ENCODE data around the gene EPAS1.

The EPAS1 gene

DNA sequence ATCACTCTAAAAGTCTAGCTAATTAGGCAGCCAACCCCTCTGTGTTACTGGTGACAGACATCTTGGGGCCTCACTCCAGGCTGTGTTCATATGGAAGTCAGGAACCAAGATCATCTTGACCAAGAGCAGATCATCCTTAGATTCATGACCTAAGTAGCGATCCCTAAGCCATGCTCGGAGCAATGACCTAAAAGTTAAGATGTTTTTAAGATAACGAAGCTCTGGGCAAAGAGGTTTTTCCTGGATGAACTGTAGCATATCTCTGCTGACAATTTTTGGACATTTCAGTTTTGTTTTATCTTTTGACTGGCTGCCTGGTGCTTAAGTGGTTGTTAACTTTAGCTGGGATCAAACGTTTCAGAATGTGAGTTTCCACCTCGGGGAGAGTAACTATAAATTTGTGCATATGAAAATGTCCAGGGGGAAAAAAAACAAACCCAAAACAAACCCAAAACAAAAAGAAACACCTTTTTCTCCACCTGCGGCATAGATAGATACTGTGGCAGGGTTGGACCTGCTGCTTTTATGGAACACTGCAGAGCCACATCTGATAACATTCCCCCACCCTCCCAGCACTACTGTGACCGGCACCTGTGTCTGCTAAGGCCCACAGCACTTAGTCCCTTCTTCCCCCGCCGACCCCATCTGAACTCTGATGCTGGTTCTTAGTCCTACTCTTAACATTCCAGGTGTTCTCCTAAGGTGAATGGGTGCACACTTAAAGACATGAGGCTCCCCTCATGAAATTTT is 45.5 kb downstream of the EPAS1 start:
- DNase-seq: no peak

DNA sequence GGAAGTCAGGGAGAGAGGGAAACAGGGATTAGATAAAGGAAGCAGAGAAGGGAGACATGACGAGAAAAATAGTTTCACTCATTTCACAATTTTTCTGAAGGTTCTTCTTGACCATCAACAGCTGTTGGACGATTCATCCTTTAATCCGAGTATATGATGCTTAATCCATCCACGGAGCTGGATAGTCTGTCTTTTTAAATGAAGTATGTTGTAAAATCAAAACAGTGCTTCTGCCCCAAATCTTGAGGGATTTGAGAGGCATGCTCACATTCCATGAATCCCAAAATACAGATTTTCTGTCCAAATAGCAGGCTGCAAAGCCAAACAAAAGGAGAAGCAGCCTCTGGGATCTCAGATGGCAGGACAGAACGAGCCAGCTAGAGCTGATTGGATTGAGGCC is 47.5 kb downstream of the EPAS1 start:
- no peak for DNase-seq

DNA sequence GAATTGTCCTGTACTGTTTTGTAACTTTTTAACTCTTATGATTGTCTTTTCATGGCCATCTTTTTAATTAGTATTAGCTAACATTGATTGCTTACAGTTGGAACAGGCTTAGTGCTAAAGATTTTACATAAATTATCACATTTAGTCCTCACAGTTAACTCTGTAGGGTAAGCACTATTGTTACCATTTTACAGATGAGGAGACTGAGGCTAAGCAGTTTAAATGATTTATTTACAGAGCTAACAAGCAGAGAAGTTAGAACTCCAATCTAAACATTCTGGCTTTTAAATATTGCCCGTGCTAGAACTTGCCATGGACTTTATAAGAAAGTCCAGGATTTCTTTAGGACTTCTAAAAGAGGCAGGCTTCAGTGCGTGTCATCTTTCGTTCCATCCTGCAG is 48.6 kb downstream of the EPAS1 start:
- DNase-seq: no peak

DNA sequence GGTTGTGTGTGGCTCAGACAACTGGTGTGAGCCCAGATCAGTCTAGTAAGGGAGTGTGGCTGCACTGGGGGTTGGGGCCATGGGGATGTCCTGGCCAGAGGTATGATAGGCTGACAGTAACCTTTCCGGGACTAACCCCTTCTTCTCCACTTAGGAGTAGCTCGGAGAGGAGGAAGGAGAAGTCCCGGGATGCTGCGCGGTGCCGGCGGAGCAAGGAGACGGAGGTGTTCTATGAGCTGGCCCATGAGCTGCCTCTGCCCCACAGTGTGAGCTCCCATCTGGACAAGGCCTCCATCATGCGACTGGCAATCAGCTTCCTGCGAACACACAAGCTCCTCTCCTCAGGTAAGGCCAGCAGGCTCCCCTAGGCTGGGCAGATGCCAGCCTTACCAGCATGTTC is 49.5 kb downstream of the EPAS1 start:
- no peak for DNase-seq

DNA sequence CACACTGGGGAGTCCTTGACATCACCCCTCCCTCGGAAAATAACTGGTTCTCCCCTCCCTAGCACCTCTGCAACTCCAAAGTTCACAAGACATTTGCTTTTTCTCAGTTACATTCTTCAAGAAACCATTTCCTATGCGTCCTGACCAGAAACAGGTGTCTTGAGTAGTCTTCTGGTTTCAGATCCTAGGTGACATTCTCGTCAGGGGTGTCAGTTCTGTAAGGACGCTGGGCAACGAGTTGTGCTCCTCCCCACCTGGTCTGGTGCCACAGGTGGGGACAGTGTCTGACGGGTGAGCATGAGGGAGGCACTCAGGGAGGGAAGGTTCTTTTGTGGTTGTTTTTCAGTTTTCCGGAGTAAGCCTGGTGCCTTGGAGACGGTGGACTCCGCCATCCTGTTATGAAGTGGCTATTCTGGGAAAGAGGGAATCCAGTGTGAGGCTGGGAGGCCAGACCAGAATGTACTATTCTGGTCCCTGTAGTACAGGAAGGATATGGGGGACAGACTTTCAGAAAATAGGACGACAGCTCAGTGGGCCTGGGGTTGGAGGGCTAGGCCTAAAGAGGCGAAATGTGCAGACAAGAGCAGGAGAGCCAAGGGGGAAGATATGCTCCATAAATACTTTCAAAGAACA is 50.6 kb downstream of the EPAS1 start:
- peak; percentile 90 for DNase-seq

DNA sequence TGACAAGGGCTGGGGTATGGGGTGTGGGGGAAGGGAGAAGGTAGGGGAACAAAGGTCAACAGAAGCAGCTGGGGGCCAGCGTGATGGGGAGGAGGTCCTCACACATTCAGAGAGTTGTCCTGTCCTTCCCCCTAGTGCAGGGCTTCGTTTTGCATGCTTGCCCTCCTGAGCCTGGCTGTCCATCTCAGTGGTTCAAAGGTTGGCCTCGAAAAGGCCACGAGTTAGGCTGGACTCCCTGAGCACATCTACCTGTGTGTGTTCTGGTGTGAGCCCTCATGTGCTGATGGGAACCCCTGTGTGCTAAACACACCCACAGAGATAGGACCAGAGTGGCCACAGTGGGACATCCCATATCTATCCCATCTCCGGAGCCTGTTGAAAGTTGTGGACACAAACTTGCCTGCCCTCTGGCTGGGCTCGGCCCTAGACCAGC is 51.9 kb downstream of the EPAS1 start:
- DNase-seq: no peak

DNA sequence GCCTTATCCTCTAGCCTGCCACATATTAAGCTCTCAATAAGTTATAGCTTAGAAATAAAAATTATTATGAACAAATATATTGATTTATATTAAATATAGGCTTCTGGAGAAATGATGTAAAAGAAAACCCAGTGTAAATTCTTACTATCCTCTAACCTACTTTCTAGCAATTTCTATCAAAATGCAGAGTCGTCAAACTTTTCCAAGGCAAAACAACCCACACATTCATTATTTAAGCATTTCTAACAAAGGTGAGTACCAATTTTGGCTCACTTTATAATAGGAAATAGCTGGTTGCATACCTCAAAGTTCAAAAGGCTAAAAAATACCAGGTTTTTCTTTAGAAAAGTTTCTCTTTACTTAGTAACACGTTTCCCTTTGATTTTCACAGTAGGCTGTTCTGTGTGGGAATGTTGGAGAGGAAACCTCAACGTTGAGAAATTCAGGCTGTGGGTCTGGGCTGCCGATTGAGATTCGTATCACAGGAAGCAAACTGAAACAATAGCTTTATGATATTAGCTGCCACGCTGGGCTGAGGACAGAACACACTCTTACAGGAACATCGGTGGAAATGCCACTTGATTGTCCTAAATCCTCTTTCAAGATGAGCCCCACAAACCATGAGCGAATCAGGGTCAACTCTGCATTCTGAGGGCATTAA is 53.0 kb downstream of the EPAS1 start:
- DNase-seq: no peak

DNA sequence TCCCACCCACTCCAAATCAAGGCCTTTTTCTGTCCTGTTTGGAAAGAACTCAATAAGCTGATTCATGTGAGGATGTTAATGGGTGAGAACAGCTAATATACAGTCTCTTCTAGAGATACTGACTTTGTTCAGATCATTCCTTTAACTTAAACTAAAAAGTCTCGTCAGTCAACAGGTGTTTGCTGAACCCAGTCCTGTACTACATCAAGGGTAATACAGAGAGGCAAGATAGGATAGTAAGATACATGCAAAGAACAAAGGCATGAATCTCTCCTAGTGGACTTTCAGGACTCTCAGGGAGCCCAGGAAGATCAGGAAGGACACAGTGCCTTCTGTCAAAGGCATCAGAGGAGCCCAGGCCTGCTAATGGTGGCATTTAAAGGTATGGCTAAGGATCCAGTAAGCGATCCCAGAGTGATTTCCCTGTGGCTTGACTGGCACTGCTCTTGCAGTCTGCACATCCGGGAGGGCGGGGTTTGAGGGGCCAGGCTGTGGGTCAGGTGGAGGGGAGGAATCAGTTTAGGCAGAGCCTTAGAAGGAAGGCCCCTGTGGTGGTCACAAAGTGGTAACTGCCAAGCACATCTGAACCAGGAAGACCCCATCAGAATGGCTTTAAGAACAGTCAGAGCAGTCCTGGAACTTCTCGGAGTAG is 54.0 kb downstream of the EPAS1 start:
- no peak for DNase-seq

DNA sequence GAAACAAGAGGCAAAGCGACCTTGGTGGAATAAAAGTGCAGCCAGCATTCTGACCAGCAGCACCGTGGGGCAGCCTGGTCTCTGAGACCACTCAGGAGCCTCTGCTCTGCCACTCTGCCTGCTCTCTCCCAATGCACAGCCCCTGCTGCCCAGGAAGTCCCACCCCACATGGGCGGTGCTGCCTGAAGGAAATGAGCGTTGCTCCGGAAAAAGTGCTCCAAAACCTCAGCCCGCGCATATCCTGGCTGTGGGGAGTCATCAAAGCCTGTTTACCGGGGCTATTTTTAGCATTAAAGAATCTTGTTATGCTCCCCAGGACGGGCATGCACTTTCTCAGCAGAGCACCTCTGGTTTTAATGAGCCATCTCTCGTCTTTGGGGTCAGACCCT is 54.5 kb downstream of the EPAS1 start:
- no peak for DNase-seq

DNA sequence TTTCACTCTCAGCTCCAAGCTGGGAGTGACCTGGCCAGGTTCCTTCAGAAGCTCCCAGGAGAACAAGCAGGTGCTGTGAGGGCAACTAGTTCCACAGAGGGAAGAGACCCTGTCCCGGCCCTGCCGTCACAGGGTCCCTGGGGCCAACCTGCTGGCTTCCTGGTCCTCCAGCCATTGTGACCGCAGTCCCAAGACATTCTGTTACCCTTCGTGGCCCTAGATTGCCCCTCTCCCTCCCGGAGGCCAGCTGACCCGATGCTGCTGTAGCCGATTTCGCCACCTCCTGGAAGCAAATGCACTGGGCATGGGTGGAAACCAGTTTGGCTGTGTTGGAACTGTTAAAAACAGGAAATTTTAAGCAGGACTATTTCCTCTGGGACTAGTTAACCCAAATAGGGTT is 55.4 kb downstream of the EPAS1 start:
- DNase-seq: no peak

DNA sequence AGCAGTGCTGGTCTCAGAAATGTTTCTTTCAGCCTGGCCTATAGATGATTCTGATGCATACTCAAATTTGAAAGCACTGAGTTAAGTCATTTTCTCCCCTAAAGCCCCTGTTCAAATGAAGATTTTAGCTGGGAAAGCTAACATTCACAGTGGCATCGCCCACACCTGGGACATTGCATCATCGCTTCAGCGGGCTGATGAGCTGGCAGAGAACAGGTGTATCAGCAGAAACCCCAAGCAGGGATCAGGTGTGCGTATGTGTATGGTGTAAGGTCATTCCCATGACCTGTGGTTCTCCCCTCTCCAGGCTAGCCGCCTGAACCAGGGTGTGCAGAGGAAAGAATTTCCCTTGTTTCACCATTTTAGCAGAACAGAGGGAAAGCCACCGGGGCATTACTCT is 56.3 kb downstream of the EPAS1 start:
- DNase-seq: peak; percentile 65

DNA sequence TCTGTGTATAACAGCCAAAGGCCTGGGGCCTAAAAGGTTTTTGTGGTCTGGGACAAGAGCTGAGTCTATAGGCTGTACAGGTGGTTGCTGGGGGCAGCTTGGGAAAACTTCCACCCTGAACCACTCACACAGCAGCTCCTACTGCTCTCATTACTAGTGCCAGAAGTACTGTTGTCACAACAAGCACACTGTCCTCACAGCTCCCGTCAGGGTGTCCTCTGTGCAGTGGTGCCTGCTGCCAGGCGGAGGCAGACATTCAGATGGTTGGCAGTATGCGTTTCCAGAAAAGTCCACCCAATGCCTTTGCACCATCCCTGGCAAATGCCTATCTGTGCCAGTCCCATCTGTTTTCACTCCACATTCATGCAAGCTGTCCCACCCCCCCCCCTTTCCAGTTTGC is 58.5 kb downstream of the EPAS1 start:
- no peak for DNase-seq

DNA sequence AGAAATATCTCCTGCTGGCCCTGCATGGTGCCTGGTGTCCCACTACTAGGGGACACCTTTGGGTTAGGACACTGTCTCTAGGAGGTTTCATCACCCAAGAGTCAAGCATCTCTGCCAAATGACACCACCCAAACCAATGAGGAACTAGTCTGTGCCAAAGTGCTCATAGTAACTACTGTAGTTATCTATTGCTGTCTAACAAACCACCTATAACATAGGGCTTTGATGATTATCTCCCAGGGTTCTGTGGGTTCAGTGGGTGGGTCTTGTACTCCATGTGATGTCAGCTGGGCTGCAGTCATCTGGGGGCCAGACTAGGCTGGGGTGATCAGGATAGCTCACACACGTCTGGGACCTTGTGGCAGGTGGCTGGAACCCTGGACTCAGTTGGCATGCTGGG is 59.8 kb downstream of the EPAS1 start:
- DNase-seq: no peak

DNA sequence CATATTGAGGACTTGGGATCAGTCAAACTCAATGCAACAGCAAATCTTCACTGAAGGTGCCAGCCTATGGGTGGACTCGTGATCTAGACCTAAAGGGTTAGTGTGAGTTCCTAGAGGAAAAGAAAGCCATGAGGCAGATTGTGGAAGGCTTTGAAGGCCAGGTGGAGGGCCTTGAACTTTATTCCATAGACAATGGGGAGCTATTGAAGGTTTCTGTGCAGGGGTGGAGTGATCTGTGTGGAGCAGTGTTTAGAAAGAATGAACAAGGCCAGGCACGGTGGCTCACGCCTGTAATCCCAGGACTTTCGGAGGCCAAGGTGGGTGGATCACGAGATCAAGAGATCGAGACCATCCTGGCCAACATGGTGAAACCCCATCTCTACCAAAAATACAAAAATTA is 61.5 kb downstream of the EPAS1 start:
- no peak for DNase-seq

DNA sequence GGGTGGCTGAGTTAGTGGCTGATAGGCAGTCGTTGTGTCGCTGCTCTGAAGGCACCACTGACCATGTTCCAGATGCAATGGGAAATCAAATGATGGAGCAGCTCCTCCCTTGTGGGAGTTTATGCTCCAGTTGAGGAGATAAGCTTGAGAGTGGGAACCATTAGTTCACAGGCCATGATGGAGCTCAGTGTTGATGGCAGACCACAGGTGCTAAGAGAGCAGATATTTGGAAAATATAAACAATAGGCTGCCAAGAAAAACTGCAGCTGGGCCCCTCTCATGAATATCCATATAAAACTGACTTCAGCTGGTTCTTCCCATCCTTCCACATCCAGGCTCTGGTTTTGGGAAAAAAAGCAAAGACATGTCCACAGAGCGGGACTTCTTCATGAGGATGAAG is 63.1 kb downstream of the EPAS1 start:
- DNase-seq: no peak

DNA sequence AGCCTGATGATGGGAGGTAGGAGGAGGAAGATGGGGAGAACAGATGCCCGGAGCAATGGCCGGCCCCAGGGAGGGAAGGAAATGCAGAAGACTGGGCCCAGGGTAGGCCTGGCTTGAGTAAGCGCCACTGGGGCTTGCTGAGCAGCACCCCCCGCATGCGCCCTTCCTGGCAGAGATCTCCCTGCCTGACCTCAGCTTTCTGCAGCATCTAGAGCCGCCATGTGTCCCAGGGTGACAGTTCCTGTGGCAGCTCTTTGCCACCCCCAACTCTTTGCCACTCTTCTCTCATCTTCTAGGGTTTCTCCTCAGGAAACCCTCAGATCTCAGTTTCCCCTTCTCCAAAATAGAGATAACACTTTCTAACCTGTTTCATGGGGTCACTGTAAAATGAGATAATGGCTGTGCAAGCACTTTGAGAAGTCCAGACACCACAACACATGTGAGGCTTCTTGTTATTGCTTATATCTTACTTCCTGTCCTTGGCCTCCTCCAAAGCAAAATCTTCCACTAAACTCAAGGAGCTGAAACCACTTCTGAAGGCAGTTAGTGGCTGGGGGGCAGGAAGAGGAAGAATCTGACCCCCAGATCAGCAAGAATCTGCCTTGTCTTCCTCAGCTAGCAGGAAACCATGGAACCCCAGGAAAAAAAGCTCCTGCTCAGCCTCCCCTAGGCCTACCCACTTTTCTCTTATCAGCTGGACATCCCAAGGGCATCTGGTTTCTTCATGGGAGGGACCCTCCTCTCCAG is 64.9 kb downstream of the EPAS1 start:
- no peak for DNase-seq

DNA sequence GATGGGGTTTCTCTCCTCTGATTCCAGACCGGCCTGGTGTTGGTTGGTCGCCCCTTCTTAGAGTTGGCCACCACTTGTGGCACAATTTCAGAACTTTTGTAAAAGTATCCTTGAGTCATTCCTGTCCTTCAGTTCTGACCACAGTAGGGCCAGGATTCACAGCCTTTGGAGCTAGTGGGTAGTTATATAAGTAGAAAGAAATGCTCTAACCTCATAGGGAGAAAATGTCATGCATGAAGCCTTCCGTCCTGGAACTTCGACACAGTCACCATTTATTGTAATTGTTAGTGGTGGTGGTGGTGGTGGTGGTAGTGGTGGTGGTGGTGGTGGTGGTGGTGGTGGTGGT is 65.4 kb downstream of the EPAS1 start:
- no peak for DNase-seq

DNA sequence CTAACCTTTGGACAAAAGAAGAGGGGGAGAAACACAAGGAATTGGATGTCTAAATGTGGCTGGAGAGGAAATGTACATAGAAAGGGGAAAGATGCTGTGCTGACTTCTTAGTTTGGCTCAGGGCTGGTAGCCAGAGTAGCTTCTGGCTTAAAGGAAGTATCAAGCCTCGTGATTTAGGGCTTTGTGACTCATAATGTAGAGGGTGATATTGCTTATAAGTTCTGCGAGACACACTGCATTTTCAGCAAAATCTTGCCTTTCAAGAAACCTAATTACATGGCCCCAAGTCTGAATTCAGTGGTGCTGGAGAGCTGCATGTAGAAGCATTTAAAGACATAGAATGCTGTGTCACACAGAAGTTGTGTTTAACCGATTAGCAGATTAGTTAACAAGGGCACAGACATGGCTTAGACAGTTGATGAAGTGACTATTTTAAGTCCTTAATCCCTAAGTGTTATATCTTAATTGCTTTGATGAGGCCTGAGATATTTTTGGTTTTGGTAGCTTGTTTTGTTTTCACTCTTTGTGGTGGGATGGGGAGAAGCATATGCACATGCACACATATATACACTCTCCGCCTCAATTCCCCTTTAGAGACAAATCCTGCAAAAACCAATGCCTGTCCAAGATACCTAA is 66.4 kb downstream of the EPAS1 start:
- DNase-seq: no peak

DNA sequence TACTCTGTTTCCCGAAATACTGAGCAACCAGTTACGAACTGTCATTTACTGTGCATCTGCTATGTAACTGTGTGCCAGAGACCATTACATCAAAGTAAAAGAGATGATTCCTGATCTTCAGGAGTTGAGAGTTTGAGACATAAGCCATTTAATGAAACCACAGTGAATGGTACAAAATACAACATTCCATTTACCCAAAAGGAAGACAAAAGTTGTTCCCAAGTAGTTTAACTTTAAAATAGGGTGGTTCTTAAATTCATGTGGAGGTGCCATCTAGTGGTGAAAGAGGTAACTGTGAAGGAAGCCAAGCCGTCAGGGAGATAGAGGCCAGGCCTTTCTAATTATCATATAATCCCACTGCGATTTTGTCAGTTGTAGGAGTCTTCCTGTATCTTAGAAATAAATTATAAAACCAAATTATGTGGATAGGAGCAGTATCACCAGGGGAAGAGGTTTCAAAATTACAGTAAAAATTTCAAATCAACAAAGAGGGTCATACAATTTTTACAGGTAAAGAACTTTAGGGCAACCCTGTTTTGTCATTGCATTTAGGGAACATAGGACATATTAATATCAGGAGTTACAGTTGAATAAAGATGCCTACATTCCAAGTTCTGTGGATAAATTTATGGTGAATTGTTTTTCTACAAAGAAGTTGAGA is 67.7 kb downstream of the EPAS1 start:
- DNase-seq: peak; percentile 59

DNA sequence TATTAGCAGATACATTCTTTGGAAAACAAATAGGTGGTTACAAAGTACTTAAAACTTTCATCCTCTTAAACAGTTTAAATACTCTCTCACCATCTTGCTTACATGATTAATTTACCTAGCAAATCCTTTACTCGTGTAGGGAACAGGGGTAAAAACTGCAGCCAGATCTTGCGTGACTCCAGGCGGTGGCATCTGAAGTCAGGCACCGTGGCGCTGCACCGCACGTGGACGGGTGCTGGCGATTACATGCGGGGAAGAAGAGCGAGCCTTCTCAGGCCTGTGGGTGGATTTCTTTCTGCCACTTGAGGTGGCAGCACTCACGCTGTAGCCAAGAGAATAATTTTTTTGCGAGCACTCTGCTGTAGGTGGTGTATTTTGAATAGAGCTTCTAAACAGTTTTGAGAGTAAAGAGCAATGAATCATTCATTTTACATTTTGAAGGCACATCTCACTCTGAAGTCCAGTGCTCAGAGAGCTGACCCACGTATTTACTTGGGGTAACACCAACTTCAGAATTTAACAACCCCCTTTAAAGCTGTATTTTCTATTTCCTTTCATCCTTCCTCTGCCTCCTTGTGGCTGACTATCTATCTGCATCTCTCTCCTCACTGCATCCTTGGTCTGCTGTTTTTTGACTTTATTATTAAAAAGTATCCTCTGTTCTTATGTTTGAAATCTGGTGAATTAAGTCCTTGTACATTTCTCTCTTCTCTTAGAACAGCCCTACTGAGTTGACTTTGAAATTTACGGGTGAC is 68.9 kb downstream of the EPAS1 start:
- DNase-seq: no peak

DNA sequence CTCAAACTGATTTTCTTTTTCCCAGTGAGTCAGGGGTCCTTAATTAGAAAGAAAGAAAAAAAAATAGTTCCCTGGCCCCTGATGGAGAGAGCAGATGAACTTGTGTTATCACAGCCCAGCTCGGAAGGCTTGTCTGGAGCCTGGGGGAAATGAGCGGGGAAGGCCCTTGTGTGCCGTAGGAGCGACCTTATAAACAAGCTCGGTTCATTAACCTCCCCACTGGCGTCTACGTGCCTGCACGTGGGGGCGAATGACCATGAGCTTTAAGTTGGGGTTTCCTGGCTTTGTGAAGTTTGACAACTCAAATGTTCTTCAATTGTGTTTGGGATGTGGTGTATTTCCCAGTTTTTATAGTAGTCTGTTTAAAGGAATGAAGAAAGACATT is 69.5 kb downstream of the EPAS1 start:
- DNase-seq: no peak

All from RPMI8226 (cell line).